Stimulated activated effector memory CD8-positive, alpha-beta T cell treated with anti-CD3 and anti-CD28 coated beads, Interleukin-12 subunit alpha, Interleukin-12 subunit beta, amount 100 ng/mL, for 72 hours (primary cell): ENCODE data around the gene PCAT7.
"Not testable (repeated sequence)": the region's sequence is repeated elsewhere in the genome, so short reads cannot be mapped to it uniquely, and the experiment has no call there.

Experiments used
- ATAC-seq: fragments of 150-1000 bp; cut with Tn5 transposase; 2 replicates; pipeline ENCODE4 v1.10.0; 2021
- DNase-seq, 2 donors: peaks; one replicate each; pipeline ENCODE4 v3.0.0; 2021 to 2022; ENCODE audit warnings: low spot score in 2 of 2
- H3K27ac Mint-ChIP-seq: one replicate; pipeline ENCODE4 v1.8.0; 2022; ENCODE audit warnings: mild to moderate bottlenecking, mixed read lengths
- H3K36me3 Mint-ChIP-seq: one replicate; pipeline ENCODE4 v1.8.0; 2022; ENCODE audit warnings: mild to moderate bottlenecking, mixed read lengths
- H3K4me1 Mint-ChIP-seq: one replicate; pipeline ENCODE4 v1.8.0; 2022; ENCODE audit warnings: mixed read lengths
- H3K4me3 Mint-ChIP-seq: one replicate; pipeline ENCODE4 v1.8.0; 2022; ENCODE audit warnings: mild to moderate bottlenecking, mixed read lengths
- H3K9me3 Mint-ChIP-seq: one replicate; pipeline ENCODE4 v1.8.0; 2022; ENCODE audit warnings: mixed read lengths

PCAT7 gene

DNA sequence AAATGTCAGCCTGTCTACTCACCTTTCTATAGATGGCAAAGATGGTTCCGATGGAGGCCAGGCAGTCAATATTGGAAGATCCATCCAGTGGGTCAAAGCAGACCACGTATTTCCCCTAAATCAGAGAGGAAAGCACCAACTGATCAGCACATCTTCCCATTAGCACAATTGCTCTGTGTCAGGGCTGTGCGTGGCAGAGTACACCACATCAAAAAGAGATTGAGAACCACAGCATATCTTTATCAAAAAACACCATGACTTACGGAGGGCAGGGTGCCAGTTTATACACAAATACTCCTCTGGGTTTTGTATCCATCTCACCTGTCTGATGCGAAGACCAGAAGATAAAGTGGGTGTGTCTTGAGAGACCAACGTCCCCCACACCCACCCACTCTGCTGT lies 29.7 kb downstream of the PCAT7 start:
- H3K36me3 Mint-ChIP-seq: no peaks in the 10 kb centered on the region
- ATAC-seq: no peak
- H3K9me3 Mint-ChIP-seq: no peaks in the 10 kb centered on the region
- H3K4me1 Mint-ChIP-seq: peaks cover 6% of the 10 kb centered on the region
- H3K27ac Mint-ChIP-seq: no peak overlapping the region
- DNase-seq: no peak
- no peak overlapping the region for H3K4me3 Mint-ChIP-seq

GRCh38 chr9:94586316-94586715 lies 31.4 kb downstream of the PCAT7 start:
- no peak overlapping the region for H3K27ac Mint-ChIP-seq
- ATAC-seq: peak; percentile 60
- H3K4me1 Mint-ChIP-seq: peaks cover 6% of the 10 kb centered on the region
- no peaks in the 10 kb centered on the region for H3K36me3 Mint-ChIP-seq
- peak overlapping the region; percentile 38 for H3K4me3 Mint-ChIP-seq
- no peak for DNase-seq
- no peaks in the 10 kb centered on the region for H3K9me3 Mint-ChIP-seq

DNA sequence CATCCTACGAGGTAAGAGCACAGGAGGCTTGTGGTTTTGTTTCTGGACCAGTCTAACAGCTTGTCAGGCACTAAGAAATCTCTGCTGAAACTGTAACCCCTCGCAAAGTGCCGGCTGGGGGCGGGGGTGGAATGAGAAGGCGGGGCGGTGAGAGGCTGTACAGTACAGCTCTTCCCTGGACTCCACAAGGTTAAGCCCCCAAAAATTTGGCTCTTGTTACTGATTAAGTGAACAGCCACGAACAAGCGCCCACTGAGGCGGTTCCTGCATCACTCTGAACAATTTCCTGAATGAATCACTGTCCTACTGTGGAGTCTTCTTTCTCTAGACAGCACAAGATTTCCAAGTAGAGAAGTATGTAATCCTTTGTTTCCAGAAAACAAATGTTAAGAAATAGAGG lies 31.9 kb downstream of the PCAT7 start:
- no peak for DNase-seq
- Mint-ChIP-seq H3K9me3 (no peaks in the 10 kb centered on the region), H3K36me3 (no peaks in the 10 kb centered on the region), H3K27ac (no peak overlapping the region), H3K4me1 (peaks cover 6% of the 10 kb centered on the region), H3K4me3 (peak overlapping the region; percentile 38)
- peak; percentile 48 for ATAC-seq

GRCh38 chr9:94588681-94589080 lies 33.8 kb downstream of the PCAT7 start:
- ATAC-seq (no peak), DNase-seq (no peak)
- H3K4me3 Mint-ChIP-seq: no peak overlapping the region

GRCh38 chr9:94591046-94591545 lies 36.2 kb downstream of the PCAT7 start:
- ATAC-seq, H3K36me3 Mint-ChIP-seq, H3K27ac Mint-ChIP-seq: not testable (repeated sequence)

More at GRCh38 chr9:94588681-94589080, 33.8 kb downstream of the PCAT7 start:
- H3K9me3 Mint-ChIP-seq: no peaks in the 10 kb centered on the region
- no peaks in the 10 kb centered on the region for H3K36me3 Mint-ChIP-seq
- H3K4me1 Mint-ChIP-seq: peaks cover 6% of the 10 kb centered on the region
- H3K27ac Mint-ChIP-seq: no peak overlapping the region

DNA sequence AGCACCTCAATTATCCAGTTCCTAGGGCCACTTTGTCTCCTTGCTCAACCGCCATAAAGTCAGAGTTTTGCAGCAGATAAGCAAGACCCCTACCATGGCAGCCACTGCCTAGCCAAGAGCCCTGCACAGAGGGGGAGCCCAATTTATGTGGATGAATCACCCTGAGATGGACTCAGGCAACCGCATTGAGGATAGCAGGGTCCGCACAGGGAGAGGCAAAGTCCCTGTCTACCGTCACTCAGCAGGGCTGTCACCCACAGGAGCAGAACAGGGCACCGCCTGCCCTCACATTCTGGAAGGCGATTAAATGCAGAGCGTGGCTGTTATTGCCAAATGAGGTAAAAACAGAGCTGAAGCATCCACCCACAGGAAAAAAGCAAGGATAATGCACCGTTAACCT lies 37.0 kb downstream of the PCAT7 start:
- H3K4me3 Mint-ChIP-seq: no peak overlapping the region
- DNase-seq (no peak), ATAC-seq (no peak)
- peaks cover 2% of the 10 kb centered on the region for H3K4me1 Mint-ChIP-seq
- no peaks in the 10 kb centered on the region for H3K9me3 Mint-ChIP-seq
- H3K27ac Mint-ChIP-seq: no peak overlapping the region
- no peaks in the 10 kb centered on the region for H3K36me3 Mint-ChIP-seq

More at GRCh38 chr9:94591046-94591545, 36.2 kb downstream of the PCAT7 start:
- DNase-seq, H3K4me3 Mint-ChIP-seq, H3K9me3 Mint-ChIP-seq, H3K4me1 Mint-ChIP-seq: not testable (repeated sequence)

DNA sequence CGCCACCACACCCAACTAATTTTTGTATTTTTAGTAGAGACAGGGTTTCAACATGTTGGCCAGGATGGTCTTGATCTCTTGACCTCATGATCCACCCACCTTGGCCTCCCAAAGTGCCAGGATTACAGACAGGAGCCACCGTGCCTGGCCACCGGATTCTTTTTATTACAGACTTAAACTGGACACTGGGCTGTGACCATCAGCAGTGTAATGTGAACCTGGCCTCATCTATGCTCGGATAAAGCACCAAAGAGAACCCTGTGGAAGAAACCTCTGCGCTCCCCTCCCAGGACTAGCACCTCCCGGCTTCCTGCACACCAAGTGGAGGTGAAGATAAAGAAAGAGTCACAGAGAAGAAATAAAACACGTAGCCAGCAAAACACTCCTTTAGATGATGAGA lies 37.8 kb downstream of the PCAT7 start:
- not testable (repeated sequence) for ATAC-seq, H3K4me1 Mint-ChIP-seq, DNase-seq, H3K4me3 Mint-ChIP-seq, H3K27ac Mint-ChIP-seq, H3K36me3 Mint-ChIP-seq, H3K9me3 Mint-ChIP-seq

DNA sequence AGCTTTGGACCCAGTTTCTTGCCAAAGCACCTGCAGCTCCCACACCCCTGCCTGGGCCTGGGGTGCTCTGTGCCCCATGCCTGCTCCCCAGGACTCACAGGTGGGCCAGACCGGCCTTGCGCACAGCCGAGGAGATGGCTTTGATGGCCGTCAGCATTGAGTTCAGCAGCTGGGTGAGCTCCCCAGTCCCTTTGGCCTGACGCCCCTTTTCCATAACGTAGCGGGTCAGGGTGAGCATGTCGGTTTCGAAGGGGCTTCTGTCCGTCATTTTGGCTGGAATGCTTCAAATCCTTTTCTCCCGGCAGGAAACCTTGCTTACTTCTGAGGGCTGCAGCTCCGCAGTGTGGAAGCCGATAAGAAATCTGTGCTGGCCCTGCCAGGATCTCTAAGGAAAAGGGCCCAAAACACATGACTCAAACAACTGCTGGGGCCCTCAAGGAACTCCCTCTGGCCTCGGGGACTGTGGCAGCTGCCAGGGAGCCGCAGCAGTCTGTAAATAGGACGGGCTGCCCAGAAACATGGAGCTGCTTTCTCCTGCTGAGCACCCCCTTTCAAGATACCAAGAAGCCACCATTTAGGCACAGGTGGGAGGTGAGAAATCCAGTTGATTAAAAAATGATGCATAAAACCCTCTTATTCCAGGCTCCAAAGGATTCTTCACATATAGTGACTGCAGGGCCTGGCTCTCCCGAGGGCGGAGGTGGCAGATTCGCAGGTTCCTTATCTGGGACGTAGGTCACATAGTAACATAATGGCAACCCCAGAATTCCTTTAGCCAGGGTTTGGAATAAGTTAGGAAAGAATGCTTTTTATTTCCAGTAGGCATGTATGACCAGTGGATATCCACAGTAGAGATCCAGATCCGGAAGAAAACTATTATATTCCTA lies 38.8 kb downstream of the PCAT7 start, which contains the start of gene FBP2:
Gene FBP2, minus strand, starts transcription at position 366 of the 887 bp plus-strand sequence. Its CDS starts 98 bp downstream, at position 268.
- DNase-seq: no peak
- no peaks in the 10 kb centered on the region for H3K4me1 Mint-ChIP-seq
- no peaks in the 10 kb centered on the region for H3K9me3 Mint-ChIP-seq
- no peak for ATAC-seq
- H3K36me3 Mint-ChIP-seq: no peaks in the 10 kb centered on the region
- no peak within 1 kb of the TSS for H3K4me3 Mint-ChIP-seq
- no peak within 1 kb of the TSS for H3K27ac Mint-ChIP-seq

GRCh38 chr9:94599102-94599501 lies 44.2 kb downstream of the PCAT7 start:
- Mint-ChIP-seq H3K27ac (no peak overlapping the region), H3K9me3 (no peaks in the 10 kb centered on the region), H3K36me3 (no peaks in the 10 kb centered on the region), H3K4me3 (no peak overlapping the region), H3K4me1 (peaks cover 8% of the 10 kb centered on the region)
- no peak for ATAC-seq
- DNase-seq: no peak

GRCh38 chr9:94600258-94600657 lies 45.4 kb downstream of the PCAT7 start:
- Mint-ChIP-seq H3K4me3 (no peak overlapping the region), H3K4me1 (peaks cover 8% of the 10 kb centered on the region), H3K9me3 (no peaks in the 10 kb centered on the region), H3K27ac (no peak overlapping the region), H3K36me3 (no peaks in the 10 kb centered on the region)
- ATAC-seq (no peak), DNase-seq (no peak)

DNA sequence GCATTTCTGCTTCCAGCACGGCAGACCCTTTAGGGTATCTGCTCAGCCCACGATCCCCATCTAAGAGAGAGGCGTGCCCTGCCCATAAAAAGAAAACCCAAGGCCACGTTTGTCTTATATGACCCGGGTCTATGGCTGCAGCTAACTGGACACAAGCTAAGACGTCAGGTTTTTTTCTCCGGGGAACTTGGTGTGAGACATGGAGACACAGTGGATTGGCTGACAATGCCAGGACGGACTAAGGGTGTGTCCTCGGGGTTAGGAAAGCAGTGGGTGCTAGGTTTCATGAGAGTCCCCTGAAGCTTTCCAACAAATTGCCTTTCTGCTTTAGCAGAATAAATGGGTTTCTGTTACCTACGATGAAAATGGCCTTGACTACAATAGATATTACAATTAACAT lies 45.8 kb downstream of the PCAT7 start:
- H3K4me3 Mint-ChIP-seq: no peak overlapping the region
- H3K36me3 Mint-ChIP-seq: no peaks in the 10 kb centered on the region
- no peak for DNase-seq
- H3K9me3 Mint-ChIP-seq: no peaks in the 10 kb centered on the region
- no peak for ATAC-seq
- no peak overlapping the region for H3K27ac Mint-ChIP-seq
- peaks cover 8% of the 10 kb centered on the region for H3K4me1 Mint-ChIP-seq

- H3K9me3 Mint-ChIP-seq: no peaks in the 10 kb centered on the region
- ATAC-seq (no peak), DNase-seq (no peak)
- H3K4me3 Mint-ChIP-seq: no peak overlapping the region
- no peak overlapping the region for H3K27ac Mint-ChIP-seq
- no peaks in the 10 kb centered on the region for H3K36me3 Mint-ChIP-seq
- H3K4me1 Mint-ChIP-seq: peaks cover 8% of the 10 kb centered on the region
Observed at GRCh38 chr9:94602666-94603065, 47.8 kb downstream of the PCAT7 start.

DNA sequence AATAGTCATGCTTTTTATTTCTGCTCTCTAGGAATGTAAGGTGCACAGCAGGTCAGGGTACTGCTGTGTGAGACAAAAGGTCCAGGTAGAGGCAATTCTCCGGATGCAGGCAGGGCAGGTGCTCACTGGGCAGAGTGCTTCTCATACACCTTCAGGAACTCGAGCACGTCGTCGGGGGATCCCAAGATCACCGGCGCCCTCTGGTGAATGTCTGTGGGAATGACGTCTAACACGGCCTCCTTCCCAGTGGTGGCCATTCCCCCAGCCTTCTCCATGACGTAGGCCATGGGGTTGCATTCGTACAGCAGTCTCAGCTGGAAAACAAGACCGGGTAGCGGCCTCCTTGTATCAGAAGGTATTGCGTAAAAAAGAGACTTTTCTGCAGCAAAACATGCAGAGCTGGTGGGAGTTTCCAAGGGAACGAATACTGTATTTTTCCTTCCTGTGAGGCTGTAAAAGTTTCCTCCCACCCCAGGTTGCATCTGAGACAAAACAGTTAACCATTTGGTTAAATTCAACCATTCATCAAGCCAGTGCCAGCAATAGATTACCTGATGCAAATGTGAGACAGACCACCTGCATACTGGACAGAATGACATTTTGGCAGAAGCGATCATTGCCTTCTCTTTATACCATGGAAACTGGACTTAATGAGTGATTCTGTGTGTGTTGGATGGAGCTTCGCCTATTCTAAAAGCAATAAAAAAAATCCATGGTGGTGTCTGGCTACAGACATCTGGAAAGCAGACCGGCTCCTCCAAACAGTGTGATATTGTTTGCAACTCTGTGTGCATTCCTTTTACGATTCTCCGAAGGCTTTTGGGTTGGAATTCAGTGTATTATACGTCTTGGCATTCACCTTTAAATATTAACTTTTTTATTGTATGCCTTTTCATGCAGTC lies 48.6 kb downstream of the PCAT7 start:
- Mint-ChIP-seq H3K36me3 (no peaks in the 10 kb centered on the region), H3K4me1 (peaks cover 8% of the 10 kb centered on the region), H3K9me3 (no peaks in the 10 kb centered on the region), H3K4me3 (no peak overlapping the region), H3K27ac (no peak overlapping the region)
- ATAC-seq (peak; percentile 85), DNase-seq (peak; percentile 70 to 85)

- H3K9me3 Mint-ChIP-seq: no peaks in the 10 kb centered on the region
- no peak overlapping the region for H3K4me3 Mint-ChIP-seq
- no peak overlapping the region for H3K27ac Mint-ChIP-seq
- no peaks in the 10 kb centered on the region for H3K36me3 Mint-ChIP-seq
- DNase-seq (no peak), ATAC-seq (no peak)
- peaks cover 12% of the 10 kb centered on the region for H3K4me1 Mint-ChIP-seq
Observed at GRCh38 chr9:94606646-94607422, 52.0 kb downstream of the PCAT7 start.

GRCh38 chr9:94607423-94607691 lies 52.5 kb downstream of the PCAT7 start:
- DNase-seq: no peak
- H3K27ac Mint-ChIP-seq: no peak overlapping the region
- ATAC-seq: no peak
- H3K4me3 Mint-ChIP-seq: no peak overlapping the region
- no peaks in the 10 kb centered on the region for H3K9me3 Mint-ChIP-seq
- H3K4me1 Mint-ChIP-seq: peaks cover 16% of the 10 kb centered on the region
- H3K36me3 Mint-ChIP-seq: no peaks in the 10 kb centered on the region
